HUDEP-2 (cell line): ENCODE data around the gene TUSC7.

Experiments used
- DNase-seq, 76 experiments: peaks; one replicate each; lab custom pipeline; 2025; ENCODE audit not compliant: unreplicated experiment in 76 of 76; lab: John Stamatoyannopoulos, UW

Gene TUSC7

DNA sequence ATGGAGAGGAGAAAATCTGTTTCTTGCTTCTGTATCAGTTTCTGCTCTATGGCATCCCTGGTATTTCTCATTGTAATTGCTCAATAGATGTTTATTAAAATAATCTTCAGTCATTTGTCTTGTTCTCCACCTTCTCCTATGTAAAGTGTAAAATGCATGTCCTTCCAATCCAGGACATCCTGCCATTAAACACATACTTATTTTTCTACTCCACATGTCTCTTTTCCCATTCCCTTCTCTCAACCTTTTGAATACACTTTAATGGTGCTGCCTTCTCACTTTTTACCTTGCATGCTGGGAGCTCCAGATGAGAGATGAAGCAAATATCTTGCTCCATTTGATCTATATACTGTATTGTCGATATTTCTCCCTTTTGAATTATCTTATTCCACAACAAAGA lies 49.7 kb downstream of the TUSC7 start:
- no peak for DNase-seq
